ENCODE results near the gene CCL16.
"Not testable (repeated sequence)": the region's sequence is repeated elsewhere in the genome, so short reads cannot be mapped to it uniquely, and the experiment has no call there.

Gene CCL16

DNA sequence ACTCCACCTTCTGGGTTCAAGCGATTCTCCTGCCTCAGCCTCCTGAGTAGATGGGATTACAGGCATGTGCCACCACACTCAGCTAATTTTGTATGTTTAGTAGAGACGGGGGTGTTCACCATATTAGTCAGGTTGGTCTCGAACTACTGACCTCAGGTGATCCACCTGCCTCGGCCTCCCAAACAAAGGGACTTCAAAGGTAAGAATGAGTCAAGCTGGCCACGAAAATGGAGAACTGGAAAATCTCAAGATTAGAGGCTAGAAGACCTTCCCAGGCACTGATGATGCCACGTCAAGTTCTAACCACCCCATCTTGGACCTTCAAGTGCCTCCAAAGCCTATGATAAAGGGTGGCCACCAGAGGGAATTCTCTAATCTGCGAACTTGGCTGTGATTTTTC is 21.3 kb upstream of the CCL16 start:
- no peak for DNase-seq (ENCODE audit: insufficient read length)
- TF ChIP-seq POLR2AphosphoS5 (IDR thresholded peaks at IDR 0.05; ENCODE audit: low read depth, low read length) (no peak), POLR2A (IDR thresholded peaks at IDR 0.05; ENCODE audit: low read depth, low read length) (no peak), TAF1 (IDR thresholded peaks at IDR 0.05; ENCODE audit: borderline replicate concordance, low read depth, low read length) (no peak)
- FAIRE-seq = no peak

GRCh38 chr17:36001862-36002603 is 20.7 kb upstream of the CCL16 start:
- DNase-seq (ENCODE audit: insufficient read length) (no peak), FAIRE-seq (no peak)
- TF ChIP-seq POLR2AphosphoS5 (IDR thresholded peaks at IDR 0.05; ENCODE audit: low read depth, low read length) = no peak
- no peak for TF ChIP-seq TAF1 (IDR thresholded peaks at IDR 0.05; ENCODE audit: borderline replicate concordance, low read depth, low read length)
- TF ChIP-seq POLR2A (IDR thresholded peaks at IDR 0.05; ENCODE audit: low read depth, low read length) = no peak

- no peak for TF ChIP-seq POLR2A (IDR thresholded peaks at IDR 0.05; ENCODE audit: low read depth, low read length)
- no peak for TF ChIP-seq POLR2AphosphoS5 (IDR thresholded peaks at IDR 0.05; ENCODE audit: low read depth, low read length)
- TF ChIP-seq TAF1 (IDR thresholded peaks at IDR 0.05; ENCODE audit: borderline replicate concordance, low read depth, low read length) = no peak
- DNase-seq (ENCODE audit: insufficient read length) = no peak
- FAIRE-seq = no peak
Observed at GRCh38 chr17:36001110-36001771, 19.9 kb upstream of the CCL16 start, which contains the start of gene CCL15. TSS of gene CCL15 (minus strand) at chr17:36001553. CDS start at chr17:36001492, 61 bp downstream.

- TF ChIP-seq TAF1 (IDR thresholded peaks at IDR 0.05; ENCODE audit: borderline replicate concordance, low read depth, low read length) = no peak
- FAIRE-seq (no peak), DNase-seq (ENCODE audit: insufficient read length) (no peak)
Observed at GRCh38 chr17:36000732-36001109, 19.4 kb upstream of the CCL16 start.

GRCh38 chr17:35998756-35999155 is 17.5 kb upstream of the CCL16 start:
- TF ChIP-seq POLR2A (IDR thresholded peaks at IDR 0.05; ENCODE audit: low read depth, low read length) (no peak), TAF1 (IDR thresholded peaks at IDR 0.05; ENCODE audit: borderline replicate concordance, low read depth, low read length) (no peak), POLR2AphosphoS5 (IDR thresholded peaks at IDR 0.05; ENCODE audit: low read depth, low read length) (no peak)
- DNase-seq (ENCODE audit: insufficient read length) (no peak), FAIRE-seq (no peak)

DNA sequence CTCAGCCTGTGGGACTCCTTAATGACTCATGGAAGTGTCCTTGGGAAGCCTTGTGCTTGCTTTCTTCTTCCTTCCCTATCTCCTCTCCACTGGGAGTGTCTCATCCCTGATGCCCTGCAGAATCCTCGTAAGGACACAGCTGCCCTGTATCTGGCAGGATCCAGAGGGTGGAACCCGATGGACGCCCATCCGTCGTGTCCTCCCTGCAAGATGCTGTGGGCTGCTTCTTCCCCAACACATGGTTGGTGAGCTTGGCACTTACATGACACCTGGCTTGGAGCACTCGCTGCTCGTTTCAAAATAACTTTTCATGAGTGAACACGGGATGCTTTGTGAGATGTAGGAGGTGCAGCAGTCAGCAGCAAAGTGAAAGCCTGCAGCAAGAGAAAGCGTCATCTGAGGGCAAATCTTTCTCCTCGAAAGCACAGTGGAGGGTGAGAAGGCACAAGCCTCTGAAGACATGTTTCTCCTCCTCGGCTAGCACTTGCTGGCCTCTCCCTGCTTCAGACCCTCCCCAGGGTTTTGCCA is 16.8 kb upstream of the CCL16 start:
- FAIRE-seq (no peak), DNase-seq (ENCODE audit: insufficient read length) (no peak)
- no peak for TF ChIP-seq POLR2AphosphoS5 (IDR thresholded peaks at IDR 0.05; ENCODE audit: low read depth, low read length)
- no peak for TF ChIP-seq POLR2A (IDR thresholded peaks at IDR 0.05; ENCODE audit: low read depth, low read length)
- TF ChIP-seq TAF1 (IDR thresholded peaks at IDR 0.05; ENCODE audit: borderline replicate concordance, low read depth, low read length) = no peak

DNA sequence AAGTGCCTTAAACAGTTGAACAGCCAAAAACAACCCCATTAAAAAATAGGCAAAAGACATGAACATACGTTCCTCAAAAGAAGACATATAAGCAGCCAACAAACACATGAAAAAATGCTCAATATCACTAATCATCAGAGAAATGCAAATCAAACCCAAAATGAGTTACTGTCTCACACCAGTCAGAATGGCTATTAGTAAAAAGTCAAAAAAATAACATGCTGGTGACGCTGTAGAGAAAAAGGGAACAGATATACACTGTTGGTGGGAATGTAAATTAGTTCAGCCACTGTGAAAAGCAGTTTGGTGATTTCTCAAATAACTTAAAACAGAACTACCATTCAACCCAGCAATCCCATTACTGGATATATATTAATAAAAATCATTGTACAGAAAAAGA is 14.0 kb upstream of the CCL16 start:
- not testable (repeated sequence) for DNase-seq (ENCODE audit: insufficient read length); FAIRE-seq

DNA sequence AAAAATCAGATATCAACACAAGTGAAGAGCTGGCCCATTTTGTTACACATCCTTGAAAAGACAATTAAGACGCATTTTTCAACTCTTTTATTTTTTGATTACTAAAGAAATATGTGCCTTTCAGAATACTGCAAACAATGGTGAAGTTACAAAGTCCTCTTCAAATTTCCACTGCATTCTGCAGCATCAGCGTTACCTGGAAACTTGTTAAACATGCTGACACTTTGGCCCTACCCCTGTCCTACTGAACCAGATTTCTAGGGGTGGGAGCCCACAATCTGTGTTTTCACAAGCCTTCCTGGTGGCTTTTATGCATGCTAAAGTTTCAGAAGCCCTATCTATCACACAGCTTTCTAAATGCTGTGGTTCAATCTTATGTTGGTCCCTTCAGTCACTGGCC is 9.8 kb upstream of the CCL16 start:
- FAIRE-seq (no peak), DNase-seq (ENCODE audit: insufficient read length) (no peak)
- TF ChIP-seq POLR2AphosphoS5 (IDR thresholded peaks at IDR 0.05; ENCODE audit: low read depth, low read length) = no peak

GRCh38 chr17:35988164-35988563 is 6.9 kb upstream of the CCL16 start:
- FAIRE-seq (no peak), DNase-seq (ENCODE audit: insufficient read length) (no peak)
- TF ChIP-seq POLR2AphosphoS5 (IDR thresholded peaks at IDR 0.05; ENCODE audit: low read depth, low read length) (no peak), TAF1 (IDR thresholded peaks at IDR 0.05; ENCODE audit: borderline replicate concordance, low read depth, low read length) (no peak), POLR2A (IDR thresholded peaks at IDR 0.05; ENCODE audit: low read depth, low read length) (no peak)

GRCh38 chr17:35986643-35987042 is 5.3 kb upstream of the CCL16 start, which contains the start of gene CCL14:
TSS of gene CCL14 (minus strand) at chr17:35986729. CDS start at chr17:35986649, 80 bp downstream.
- no peak for FAIRE-seq
- TF ChIP-seq TAF1 (IDR thresholded peaks at IDR 0.05; ENCODE audit: borderline replicate concordance, low read depth, low read length) (no peak), POLR2AphosphoS5 (IDR thresholded peaks at IDR 0.05; ENCODE audit: low read depth, low read length) (no peak), POLR2A (IDR thresholded peaks at IDR 0.05; ENCODE audit: low read depth, low read length) (no peak)

GRCh38 chr17:35984140-35984539 is 2.8 kb upstream of the CCL16 start:
- FAIRE-seq (no peak), DNase-seq (ENCODE audit: insufficient read length) (no peak)
- no peak for TF ChIP-seq POLR2AphosphoS5 (IDR thresholded peaks at IDR 0.05; ENCODE audit: low read depth, low read length)
- no peak for TF ChIP-seq POLR2A (IDR thresholded peaks at IDR 0.05; ENCODE audit: low read depth, low read length)
- TF ChIP-seq TAF1 (IDR thresholded peaks at IDR 0.05; ENCODE audit: borderline replicate concordance, low read depth, low read length) = no peak

More at GRCh38 chr17:35986643-35987042, 5.3 kb upstream of the CCL16 start, which contains the start of gene CCL14:
- no peak for DNase-seq (ENCODE audit: insufficient read length)

Data from GM12892 (cell line).